Measurements from ENCODE around the gene FLOT2. TPM values are rescaled to one million over a fixed set of nuclear protein-coding genes. Genes with fewer than 3 reads are reported as not detected.

FLOT2 gene
- total and polyA plus RNA-seq, 2 donors (not counting 1 experiment from before 2014, with no cell fraction given), result 196 to 270 TPM

DNA sequence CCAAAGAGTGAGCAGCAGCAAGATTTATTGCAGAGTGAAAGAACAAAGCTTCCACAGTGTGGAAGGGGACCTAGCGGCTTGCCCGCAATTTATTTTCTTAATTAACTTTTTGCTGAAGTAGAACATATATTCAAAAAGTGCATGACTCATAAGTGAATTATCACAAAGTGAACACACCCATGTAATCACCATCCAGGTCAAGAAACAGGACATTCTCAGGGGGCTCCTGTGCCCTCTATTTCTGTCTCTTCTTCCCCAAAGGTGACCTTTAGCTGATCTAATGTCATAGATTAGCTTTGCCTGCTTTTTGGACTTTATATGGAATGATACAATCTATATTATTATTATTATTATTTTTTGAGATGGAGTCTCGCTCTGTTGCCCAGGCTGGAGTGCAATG lies 22.8 kb downstream of the FLOT2 start:
- H2AFZ ChIP-seq (ENCODE audit: insufficient read depth, low read depth, low read length, poor library complexity, severe bottlenecking), result no peak overlapping the region
- H3K27ac Mint-ChIP-seq, result no peak overlapping the region
- H3K9me3 ChIP-seq (ENCODE audit: control extremely low read depth in 1 of 3, control insufficient read depth in 2 of 3, insufficient read depth in 1 of 3, low read length in 2 of 3), result no peaks in the 10 kb centered on the region
- no peak for ATAC-seq (ENCODE audit: low read depth)
- H3K4me3 ChIP-seq (ENCODE audit: control extremely low read depth in 1 of 5, extremely low read depth in 1 of 5, insufficient read depth in 1 of 5, low read depth in 2 of 5, low read length in 4 of 5), result no peak overlapping the region
- no peak overlapping the region for H3K4me2 ChIP-seq (replicated peaks; ENCODE audit: low read depth, low read length, poor library complexity, severe bottlenecking)
- CTCF ChIA-PET, result interaction anchor here (1.0 kb wide), 1 partner anchor 111 kb away, joined by 3 read pairs; no protein-coding TSS in a partner anchor
- H3K36me3 ChIP-seq (replicated peaks in 1 of 2; ENCODE audit: control extremely low read depth in 1 of 2, control insufficient read depth in 1 of 2, extremely low read depth in 1 of 2, insufficient read depth in 2 of 2, low read length in 1 of 2), result peaks cover 0 to 20% of the 10 kb centered on the region in 2 experiments
- POLR2A ChIA-PET, result no interaction called here
- no CpG with 5 or more reads among the region's 3 CpGs for WGBS (ENCODE audit: insufficient coverage)
- no peaks in the 10 kb centered on the region for H3K79me2 ChIP-seq (ENCODE audit: control insufficient read depth, insufficient read depth, low read length)
- intact Hi-C loops (cut with micrococcal nuclease), result no loop called here
- H3K27ac ChIP-seq (ENCODE audit: low read length in 2 of 2), result no peak overlapping the region
- no peaks in the 10 kb centered on the region for H3K27me3 Mint-ChIP-seq
- H4K20me1 ChIP-seq (ENCODE audit: control insufficient read depth, insufficient read depth, low read length, poor library complexity, severe bottlenecking), result peaks cover 7% of the 10 kb centered on the region
- H3K4me3 Mint-ChIP-seq, result no peak overlapping the region
- no peak for DNase-seq
- no peak overlapping the region for H3K9ac ChIP-seq (ENCODE audit: low read length)
- no peaks in the 10 kb centered on the region for H3K27me3 ChIP-seq (replicated peaks in 1 of 4; ENCODE audit: control extremely low read depth in 1 of 4, control insufficient read depth in 3 of 4, insufficient read depth in 4 of 4, low read length in 3 of 4)
- no peaks in the 10 kb centered on the region for H3K9me3 Mint-ChIP-seq (ENCODE audit: insufficient read depth)
- H3K4me1 ChIP-seq (ENCODE audit: control insufficient read depth in 2 of 2, insufficient read depth in 2 of 2, low read length in 2 of 2), result peaks cover 13 to 18% of the 10 kb centered on the region in 2 donors
- peaks cover 15% of the 10 kb centered on the region for H3K4me1 Mint-ChIP-seq
- TF ChIP-seq, protein P1, sequence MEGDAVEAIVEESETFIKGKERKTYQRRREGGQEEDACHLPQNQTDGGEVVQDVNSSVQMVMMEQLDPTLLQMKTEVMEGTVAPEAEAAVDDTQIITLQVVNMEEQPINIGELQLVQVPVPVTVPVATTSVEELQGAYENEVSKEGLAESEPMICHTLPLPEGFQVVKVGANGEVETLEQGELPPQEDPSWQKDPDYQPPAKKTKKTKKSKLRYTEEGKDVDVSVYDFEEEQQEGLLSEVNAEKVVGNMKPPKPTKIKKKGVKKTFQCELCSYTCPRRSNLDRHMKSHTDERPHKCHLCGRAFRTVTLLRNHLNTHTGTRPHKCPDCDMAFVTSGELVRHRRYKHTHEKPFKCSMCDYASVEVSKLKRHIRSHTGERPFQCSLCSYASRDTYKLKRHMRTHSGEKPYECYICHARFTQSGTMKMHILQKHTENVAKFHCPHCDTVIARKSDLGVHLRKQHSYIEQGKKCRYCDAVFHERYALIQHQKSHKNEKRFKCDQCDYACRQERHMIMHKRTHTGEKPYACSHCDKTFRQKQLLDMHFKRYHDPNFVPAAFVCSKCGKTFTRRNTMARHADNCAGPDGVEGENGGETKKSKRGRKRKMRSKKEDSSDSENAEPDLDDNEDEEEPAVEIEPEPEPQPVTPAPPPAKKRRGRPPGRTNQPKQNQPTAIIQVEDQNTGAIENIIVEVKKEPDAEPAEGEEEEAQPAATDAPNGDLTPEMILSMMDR (IDR thresholded peaks at IDR 0.05), result no peak
- TF ChIP-seq EZH2 (IDR thresholded peaks at IDR 0.05; ENCODE audit: borderline replicate concordance, insufficient read depth, low read depth, low read length, poor library complexity, severe bottlenecking), result no peak

DNA sequence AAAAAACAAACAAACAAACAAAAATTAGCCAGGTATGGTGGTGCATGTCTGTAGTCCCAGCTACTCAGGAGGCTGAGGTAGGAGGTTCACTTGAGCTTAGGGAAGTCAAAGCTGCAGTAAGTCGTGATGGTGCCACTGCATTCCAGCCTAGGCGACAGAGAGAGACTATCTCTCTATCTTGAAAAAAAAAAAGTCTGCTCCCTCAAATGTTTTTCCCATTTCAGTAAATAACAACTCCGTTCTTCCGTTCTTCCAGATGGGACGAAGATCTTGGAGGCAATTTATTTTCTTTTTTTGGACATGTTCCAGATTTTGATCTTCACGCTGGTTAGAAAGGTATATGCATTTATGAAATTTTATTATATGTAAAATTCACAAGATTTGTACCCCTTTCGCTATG lies 23.7 kb downstream of the FLOT2 start:
- POLR2A ChIA-PET, result no interaction called here
- TF ChIP-seq EZH2 (IDR thresholded peaks at IDR 0.05; ENCODE audit: borderline replicate concordance, insufficient read depth, low read depth, low read length, poor library complexity, severe bottlenecking), result no peak
- TF ChIP-seq, protein P1 (IDR thresholded peaks at IDR 0.05), result no peak
- Mint-ChIP-seq H3K27ac (no peak overlapping the region), H3K4me3 (no peak overlapping the region), H3K27me3 (no peaks in the 10 kb centered on the region), H3K9me3 (ENCODE audit: insufficient read depth) (no peaks in the 10 kb centered on the region), H3K4me1 (peaks cover 15% of the 10 kb centered on the region)
- intact Hi-C loops (cut with micrococcal nuclease), result no loop called here
- H3K9me3 ChIP-seq (ENCODE audit: control extremely low read depth in 1 of 3, control insufficient read depth in 2 of 3, insufficient read depth in 1 of 3, low read length in 2 of 3), result no peaks in the 10 kb centered on the region
- CTCF ChIA-PET, result no interaction called here
- H3K4me1 ChIP-seq (ENCODE audit: control insufficient read depth in 2 of 2, insufficient read depth in 2 of 2, low read length in 2 of 2), result peaks cover 13 to 18% of the 10 kb centered on the region in 2 donors
- WGBS (ENCODE audit: insufficient coverage), result no CpG with 5 or more reads among the region's 7 CpGs
- H3K27me3 ChIP-seq (replicated peaks in 1 of 4; ENCODE audit: control extremely low read depth in 1 of 4, control insufficient read depth in 3 of 4, insufficient read depth in 4 of 4, low read length in 3 of 4), result no peaks in the 10 kb centered on the region
- no peak overlapping the region for H2AFZ ChIP-seq (ENCODE audit: insufficient read depth, low read depth, low read length, poor library complexity, severe bottlenecking)
- H4K20me1 ChIP-seq (ENCODE audit: control insufficient read depth, insufficient read depth, low read length, poor library complexity, severe bottlenecking), result no peaks in the 10 kb centered on the region
- H3K79me2 ChIP-seq (ENCODE audit: control insufficient read depth, insufficient read depth, low read length), result no peaks in the 10 kb centered on the region
- DNase-seq (no peak), ATAC-seq (ENCODE audit: low read depth) (no peak)
- no peak overlapping the region for H3K27ac ChIP-seq (ENCODE audit: low read length in 2 of 2)
- no peak overlapping the region for H3K4me2 ChIP-seq (replicated peaks; ENCODE audit: low read depth, low read length, poor library complexity, severe bottlenecking)
- H3K4me3 ChIP-seq (ENCODE audit: control extremely low read depth in 1 of 5, extremely low read depth in 1 of 5, insufficient read depth in 1 of 5, low read depth in 2 of 5, low read length in 4 of 5), result no peak overlapping the region
- H3K36me3 ChIP-seq (replicated peaks in 1 of 2; ENCODE audit: control extremely low read depth in 1 of 2, control insufficient read depth in 1 of 2, extremely low read depth in 1 of 2, insufficient read depth in 2 of 2, low read length in 1 of 2), result peaks cover 0 to 10% of the 10 kb centered on the region in 2 experiments
- no peak overlapping the region for H3K9ac ChIP-seq (ENCODE audit: low read length)

Measured in B cell (primary cell).